ENCODE data around the gene YJU2.

YJU2 gene

DNA sequence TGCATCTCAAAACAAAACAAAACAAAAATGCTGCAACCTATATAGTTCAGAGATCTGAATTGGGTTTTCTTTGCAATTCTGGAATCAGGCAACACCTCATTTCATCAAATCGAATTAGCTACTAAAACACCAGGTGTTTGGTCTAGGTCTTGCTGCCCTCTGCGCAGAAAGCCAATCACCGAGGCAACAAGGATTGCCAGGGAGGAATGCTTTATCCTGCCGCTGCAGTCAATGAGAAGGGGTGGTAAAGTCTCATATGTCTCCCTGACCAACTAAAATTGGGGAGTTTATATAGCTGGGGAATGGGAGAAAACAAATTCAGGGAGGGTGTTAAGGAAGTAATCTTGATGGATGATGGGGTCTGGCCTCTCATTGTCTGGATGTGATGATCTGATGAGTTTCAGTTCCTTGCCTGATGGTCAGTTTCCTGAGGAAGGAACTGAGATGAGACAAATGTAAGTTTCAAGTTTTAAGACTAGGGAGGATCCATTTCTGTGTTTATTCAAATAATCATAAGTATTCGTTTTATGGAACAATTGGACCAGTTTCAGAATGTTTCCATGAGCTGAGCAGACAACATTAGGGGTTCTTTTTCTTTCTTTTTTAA is 5.0 kb upstream of the YJU2 start:
- TF ChIP-seq GATA2 (IDR thresholded peaks at IDR 0.05; ENCODE audit: low read depth, low read length) (no peak), GATA3 (IDR thresholded peaks at IDR 0.05; ENCODE audit: low read depth, low read length) (no peak)

- no peak for TF ChIP-seq GATA3 (IDR thresholded peaks at IDR 0.05; ENCODE audit: low read depth, low read length)
- no peak for TF ChIP-seq GATA2 (IDR thresholded peaks at IDR 0.05; ENCODE audit: low read depth, low read length)
Measured at GRCh38 chr19:4256563-4256962, 9.7 kb downstream of the YJU2 start.

DNA sequence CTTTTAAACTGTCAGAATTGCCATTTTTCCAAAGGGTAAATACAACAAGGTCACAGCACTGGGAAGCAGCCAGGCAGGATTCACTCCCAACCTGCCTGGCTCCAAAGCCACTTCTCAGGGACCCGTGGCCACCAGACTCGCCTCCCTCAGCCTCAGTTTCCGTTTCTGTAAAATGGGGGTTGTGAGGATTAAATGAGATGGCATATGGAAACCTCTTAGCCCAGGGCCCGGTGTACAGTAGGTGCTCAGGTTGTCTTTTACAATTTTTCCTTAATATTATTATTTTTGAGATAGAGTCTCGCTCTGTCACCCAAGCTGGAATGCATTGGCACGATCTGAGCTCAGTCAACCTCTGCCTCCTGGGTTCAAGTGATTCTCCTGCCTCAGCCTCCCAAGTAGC is 10.1 kb downstream of the YJU2 start:
- TF ChIP-seq GATA2 (IDR thresholded peaks at IDR 0.05; ENCODE audit: low read depth, low read length) (no peak), GATA3 (IDR thresholded peaks at IDR 0.05; ENCODE audit: low read depth, low read length) (no peak)

DNA sequence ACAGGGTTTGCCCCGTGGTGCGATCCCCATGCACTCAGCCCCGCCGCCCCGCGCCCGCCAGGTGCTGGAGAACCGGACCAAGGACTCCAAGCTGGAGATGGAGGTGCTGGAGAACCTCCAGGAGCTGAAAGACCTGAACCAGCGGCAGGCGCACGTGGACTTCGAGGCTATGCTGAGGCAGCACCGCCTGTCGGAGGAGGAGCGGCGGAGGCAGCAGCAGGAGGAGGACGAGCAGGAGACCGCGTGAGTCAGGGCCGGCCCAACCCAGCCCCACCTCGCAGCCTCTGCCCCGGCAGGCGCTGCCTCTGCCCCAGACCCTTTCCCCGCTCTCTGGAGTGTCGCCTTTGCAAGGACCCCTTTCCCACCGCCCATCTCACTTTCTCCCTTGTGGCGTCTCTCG is 11.3 kb downstream of the YJU2 start:
- no peak for TF ChIP-seq GATA3 (IDR thresholded peaks at IDR 0.05; ENCODE audit: low read depth, low read length)
- no peak for TF ChIP-seq GATA2 (IDR thresholded peaks at IDR 0.05; ENCODE audit: low read depth, low read length)

DNA sequence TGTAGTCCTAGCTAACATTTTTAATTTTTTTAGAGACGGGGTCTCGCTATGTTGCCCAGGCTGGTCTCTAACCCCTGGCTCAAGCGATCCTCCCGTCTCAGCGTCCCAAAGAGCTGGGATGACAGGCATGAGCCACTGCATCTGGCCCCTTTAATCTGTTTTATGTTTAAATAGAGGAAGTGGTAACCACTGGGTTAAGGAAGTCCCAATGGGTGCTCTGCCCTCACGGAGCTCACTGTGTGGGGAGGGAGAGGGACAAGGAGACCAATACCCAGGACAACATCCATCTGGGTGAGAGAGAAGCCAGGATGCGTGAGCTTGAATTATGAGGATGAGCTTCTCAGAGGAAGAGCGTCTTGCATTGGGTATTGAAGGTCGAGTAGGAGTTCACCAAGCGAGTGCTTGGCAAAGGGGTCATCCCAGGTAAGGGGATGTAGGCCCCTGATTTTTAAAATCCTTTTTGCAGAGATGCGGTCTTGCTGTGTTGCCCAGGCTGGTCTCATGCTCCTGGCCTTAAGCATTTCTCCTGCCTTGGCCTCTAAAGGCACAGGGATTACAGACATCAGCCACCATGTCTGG is 13.8 kb downstream of the YJU2 start:
- no peak for TF ChIP-seq GATA3 (IDR thresholded peaks at IDR 0.05; ENCODE audit: low read depth, low read length)
- TF ChIP-seq GATA2 (IDR thresholded peaks at IDR 0.05; ENCODE audit: low read depth, low read length), result no peak

GRCh38 chr19:4264812-4265211 is 17.9 kb downstream of the YJU2 start:
- no peak for TF ChIP-seq GATA2 (IDR thresholded peaks at IDR 0.05; ENCODE audit: low read depth, low read length)
- no peak for TF ChIP-seq GATA3 (IDR thresholded peaks at IDR 0.05; ENCODE audit: low read depth, low read length)

DNA sequence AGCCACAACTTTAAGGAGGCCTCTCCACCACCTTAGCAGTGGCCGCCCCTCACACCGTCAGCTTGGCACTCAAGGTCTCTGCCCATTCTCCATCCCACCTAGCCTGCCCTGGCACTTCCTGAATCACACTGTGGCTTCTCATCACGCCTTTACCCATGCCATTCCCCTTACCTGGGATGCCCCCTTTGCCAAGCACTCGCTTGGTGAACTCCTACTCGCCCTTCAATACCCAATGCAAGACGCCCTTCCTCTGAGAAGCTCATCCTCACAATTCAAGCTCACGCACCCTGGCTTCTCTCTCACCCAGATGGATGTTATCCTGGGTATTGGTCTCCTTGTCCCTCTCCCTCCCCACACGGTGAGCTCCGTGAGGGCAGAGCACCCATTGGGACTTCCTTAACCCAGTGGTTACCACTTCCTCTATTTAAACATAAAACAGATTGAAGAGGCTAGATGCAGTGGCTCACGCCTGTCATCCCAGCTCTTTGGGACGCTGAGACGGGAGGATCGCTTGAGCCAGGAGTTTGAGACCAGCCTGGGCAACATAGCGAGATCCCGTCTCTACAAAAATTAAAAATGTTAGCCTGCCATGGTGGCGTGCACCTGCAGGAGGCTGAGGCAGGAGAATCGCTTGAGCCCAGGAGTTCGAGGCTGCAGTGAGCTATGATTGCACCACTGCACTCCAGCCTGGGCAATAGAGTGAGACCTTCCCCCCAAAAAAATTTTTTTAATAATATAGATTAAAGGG is 19.5 kb downstream of the YJU2 start:
- no peak for TF ChIP-seq GATA2 (IDR thresholded peaks at IDR 0.05; ENCODE audit: low read depth, low read length)
- TF ChIP-seq GATA3 (IDR thresholded peaks at IDR 0.05; ENCODE audit: low read depth, low read length), result no peak

- TF ChIP-seq GATA3 (IDR thresholded peaks at IDR 0.05; ENCODE audit: low read depth, low read length) (no peak), GATA2 (IDR thresholded peaks at IDR 0.05; ENCODE audit: low read depth, low read length) (no peak)
Measured at GRCh38 chr19:4267101-4267900, 20.4 kb downstream of the YJU2 start.

GRCh38 chr19:4267901-4268815 is 21.3 kb downstream of the YJU2 start:
- TF ChIP-seq GATA2 (IDR thresholded peaks at IDR 0.05; ENCODE audit: low read depth, low read length) (no peak), GATA3 (IDR thresholded peaks at IDR 0.05; ENCODE audit: low read depth, low read length) (no peak)

GRCh38 chr19:4268816-4269430 is 22.0 kb downstream of the YJU2 start:
- TF ChIP-seq GATA3 (IDR thresholded peaks at IDR 0.05; ENCODE audit: low read depth, low read length) (no peak), GATA2 (IDR thresholded peaks at IDR 0.05; ENCODE audit: low read depth, low read length) (no peak)

GRCh38 chr19:4272894-4273293 is 26.0 kb downstream of the YJU2 start:
- TF ChIP-seq GATA3 (IDR thresholded peaks at IDR 0.05; ENCODE audit: low read depth, low read length) (no peak), GATA2 (IDR thresholded peaks at IDR 0.05; ENCODE audit: low read depth, low read length) (no peak)

GRCh38 chr19:4277191-4277696 is 30.4 kb downstream of the YJU2 start:
- TF ChIP-seq GATA3 (IDR thresholded peaks at IDR 0.05; ENCODE audit: low read depth, low read length) (no peak), GATA2 (IDR thresholded peaks at IDR 0.05; ENCODE audit: low read depth, low read length) (no peak)

- TF ChIP-seq GATA2 (IDR thresholded peaks at IDR 0.05; ENCODE audit: low read depth, low read length) (no peak), GATA3 (IDR thresholded peaks at IDR 0.05; ENCODE audit: low read depth, low read length) (no peak)
Measured at GRCh38 chr19:4278010-4278409, 31.1 kb downstream of the YJU2 start.
